Body of pancreas (tissue), 4 donors: ENCODE measurements around the gene SRPK1. TPM values are rescaled to one million over a fixed set of nuclear protein-coding genes. Genes with fewer than 3 reads are reported as not detected.

Source experiments
- ATAC-seq: fragments of 150-250 bp; one replicate; pipeline ENCODE4 v1.9.1; 2016
- DNase-seq, 4 donors: peaks; one replicate each; pipeline ENCODE4 v3.0.0-alpha.2; 2019
- H3K27ac ChIP-seq, 4 donors: fragments of 200-600 bp; sonication (generic); 1 replicate in 3 of 4; 2 replicates in 1 of 4; pipeline versions ENCODE4 v1.5.1 to v1.6.1; 2016 to 2019; ENCODE audit warnings: mild to moderate bottlenecking in 1 of 4, mixed read lengths in 1 of 4, moderate library complexity in 1 of 4
- H3K27me3 ChIP-seq, 2 donors: fragments of 200-600 bp; sonication (generic); one replicate each; pipeline ENCODE4 v1.6.0; 2016; ENCODE audit warnings: mild to moderate bottlenecking in 1 of 2
- H3K36me3 ChIP-seq, 2 donors: fragments of 200-600 bp; sonication (generic); replicated peaks in 1 of 2; 2 replicates each; pipeline ENCODE4 v1.5.1; 2016; ENCODE audit warnings: low read depth in 2 of 2; ENCODE audit not compliant: insufficient read depth in 1 of 2
- H3K4me1 ChIP-seq: fragments of 200-600 bp; sonication (generic); one replicate; pipeline ENCODE4 v1.6.0; 2016
- H3K4me3 ChIP-seq, 2 donors: fragments of 200-600 bp; sonication (generic); 1 replicate in 1 of 2; 2 replicates in 1 of 2; pipeline ENCODE4 v1.5.1; 2016 to 2019
- H3K9me3 ChIP-seq, 3 donors: fragments of 200-600 bp; sonication (generic); 1 replicate in 2 of 3; 2 replicates in 1 of 3; pipeline ENCODE4 v1.5.1; 2016
- POLR2A ChIP-seq, 3 donors: fragments of 450-650 bp; IDR thresholded peaks; one replicate each; pipeline ENCODE4 v1.6.1; 2016; ENCODE audit warnings: antibody characterized with exemption in 3 of 3, mild to moderate bottlenecking in 2 of 3
- WGBS, 2 donors: methylation state at CpG; one replicate each; pipeline ENCODE4 v1.1.5; 2017; 5-methylcytosine and 5-hydroxymethylcytosine counted together
- intact Hi-C: fragments of 100-400 bp; cut with DNase I; formaldehyde crosslinking; loops from one replicate; pipeline ENCODE4 v1.15.1; 2023
- total RNA-seq, 2 donors: library from RNA; depleted of rRNA; stranded (reverse); fragments of >200 nt; gene quantifications; one replicate each; pipeline ENCODE4 v1.1.0, GENCODE V29; 2016
- TF ChIP-seq, protein P1 (sequence below), 7 experiments: fragments of 450-650 bp in 4 of 7; fragments of 200-600 bp in 3 of 7; sonication (generic) in 3 of 7; IDR thresholded peaks; one replicate each; pipeline ENCODE4 v1.5.1; 2016 to 2019; ENCODE audit warnings: antibody characterized with exemption in 7 of 7

Gene SRPK1
- total RNA-seq, 2 donors from 2014 or later, result 30.4 to 80.4 TPM

DNA sequence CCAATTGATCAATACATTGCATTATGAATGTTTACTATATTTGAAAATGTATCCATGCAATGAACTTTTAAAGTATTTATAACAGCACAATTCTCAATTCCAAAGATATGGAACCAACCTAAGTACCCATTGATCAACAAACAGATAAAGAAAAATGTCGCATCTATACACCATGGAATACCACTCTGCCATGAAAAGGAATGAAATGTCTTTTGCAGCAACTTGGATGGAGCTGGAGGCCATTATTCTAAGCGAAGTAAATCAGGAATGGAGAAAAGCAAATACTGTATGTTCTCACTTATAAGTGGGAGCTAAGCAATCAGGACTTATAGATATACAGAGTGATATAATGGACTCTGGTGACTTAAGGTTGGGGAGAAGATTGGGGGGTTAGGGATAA is 22.9 kb downstream of the SRPK1 start:
- TF ChIP-seq, protein P1, sequence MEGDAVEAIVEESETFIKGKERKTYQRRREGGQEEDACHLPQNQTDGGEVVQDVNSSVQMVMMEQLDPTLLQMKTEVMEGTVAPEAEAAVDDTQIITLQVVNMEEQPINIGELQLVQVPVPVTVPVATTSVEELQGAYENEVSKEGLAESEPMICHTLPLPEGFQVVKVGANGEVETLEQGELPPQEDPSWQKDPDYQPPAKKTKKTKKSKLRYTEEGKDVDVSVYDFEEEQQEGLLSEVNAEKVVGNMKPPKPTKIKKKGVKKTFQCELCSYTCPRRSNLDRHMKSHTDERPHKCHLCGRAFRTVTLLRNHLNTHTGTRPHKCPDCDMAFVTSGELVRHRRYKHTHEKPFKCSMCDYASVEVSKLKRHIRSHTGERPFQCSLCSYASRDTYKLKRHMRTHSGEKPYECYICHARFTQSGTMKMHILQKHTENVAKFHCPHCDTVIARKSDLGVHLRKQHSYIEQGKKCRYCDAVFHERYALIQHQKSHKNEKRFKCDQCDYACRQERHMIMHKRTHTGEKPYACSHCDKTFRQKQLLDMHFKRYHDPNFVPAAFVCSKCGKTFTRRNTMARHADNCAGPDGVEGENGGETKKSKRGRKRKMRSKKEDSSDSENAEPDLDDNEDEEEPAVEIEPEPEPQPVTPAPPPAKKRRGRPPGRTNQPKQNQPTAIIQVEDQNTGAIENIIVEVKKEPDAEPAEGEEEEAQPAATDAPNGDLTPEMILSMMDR (IDR thresholded peaks at IDR 0.05), result no peak
- TF ChIP-seq POLR2A (IDR thresholded peaks at IDR 0.05), result no peak
- 93 to 98% methylated on average over 2 of the region's 2 CpGs for WGBS, 2 donors
- intact Hi-C loops, result no loop called here
- H3K27ac ChIP-seq, result no peak overlapping the region
- H3K27me3 ChIP-seq, result no peaks in the 10 kb centered on the region
- no peaks in the 10 kb centered on the region for H3K9me3 ChIP-seq
- no peak overlapping the region for H3K4me3 ChIP-seq
- DNase-seq (no peak), ATAC-seq (no peak)
- no peaks in the 10 kb centered on the region for H3K36me3 ChIP-seq
- no peaks in the 10 kb centered on the region for H3K4me1 ChIP-seq

DNA sequence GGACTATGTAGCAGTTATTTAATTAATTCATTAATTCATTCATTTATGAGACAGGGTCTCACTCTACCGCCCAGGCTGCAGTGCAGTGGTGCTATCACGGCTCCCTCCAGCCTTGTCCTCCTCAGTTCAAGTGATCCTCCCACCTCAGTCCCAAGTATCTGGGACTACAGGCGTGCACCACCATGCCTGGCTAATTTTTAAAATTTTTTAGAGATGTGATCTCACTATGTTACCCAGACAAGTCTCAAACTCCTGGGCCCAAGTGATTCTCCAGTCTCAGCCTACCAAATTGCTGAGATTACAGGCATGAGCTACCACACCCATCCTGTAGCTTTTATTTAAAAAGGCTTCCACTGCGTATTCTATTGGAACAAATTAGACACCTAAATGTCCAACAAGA is 23.4 kb downstream of the SRPK1 start:
- H3K36me3 ChIP-seq, result no peaks in the 10 kb centered on the region
- H3K4me1 ChIP-seq, result no peaks in the 10 kb centered on the region
- intact Hi-C loops, result no loop called here
- H3K27me3 ChIP-seq, result no peaks in the 10 kb centered on the region
- H3K9me3 ChIP-seq, result no peaks in the 10 kb centered on the region
- DNase-seq, result no peak
- H3K4me3 ChIP-seq, result no peak overlapping the region
- H3K27ac ChIP-seq, result no peak overlapping the region
- TF ChIP-seq, protein P1 (IDR thresholded peaks at IDR 0.05), result no peak
- no peak for TF ChIP-seq POLR2A (IDR thresholded peaks at IDR 0.05)
- no peak for ATAC-seq
- WGBS, 2 donors, result 96 to 99% methylated on average over 4 of the region's 4 CpGs

DNA sequence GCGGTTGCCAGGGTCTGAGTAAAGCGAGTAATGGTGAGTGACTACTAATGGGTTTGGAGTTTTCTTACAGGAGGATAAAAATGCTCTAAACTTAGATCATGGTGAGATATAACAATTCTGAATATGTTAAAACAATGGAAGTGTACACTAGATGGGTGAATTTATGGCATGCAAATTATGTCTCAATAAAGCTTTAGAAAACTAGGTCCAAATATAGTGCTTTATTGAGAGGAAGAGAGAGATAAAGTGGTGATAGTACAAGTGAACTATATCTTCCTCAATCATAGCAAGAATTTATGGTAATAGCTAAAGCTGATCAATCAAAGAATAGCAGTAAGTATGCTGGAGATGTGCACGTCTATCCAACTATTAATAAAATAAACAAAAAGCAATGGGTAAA is 23.9 kb downstream of the SRPK1 start:
- DNase-seq, result no peak
- 93 to 94% methylated on average over 3 of the region's 3 CpGs for WGBS, 2 donors
- Histone ChIP-seq H3K4me3 (no peak overlapping the region), H3K27me3 (no peaks in the 10 kb centered on the region), H3K4me1 (no peaks in the 10 kb centered on the region), H3K36me3 (no peaks in the 10 kb centered on the region), H3K9me3 (no peaks in the 10 kb centered on the region), H3K27ac (no peak overlapping the region)
- intact Hi-C loops, result no loop called here
- no peak for TF ChIP-seq POLR2A (IDR thresholded peaks at IDR 0.05)
- TF ChIP-seq, protein P1 (IDR thresholded peaks at IDR 0.05), result no peak
- ATAC-seq, result no peak

DNA sequence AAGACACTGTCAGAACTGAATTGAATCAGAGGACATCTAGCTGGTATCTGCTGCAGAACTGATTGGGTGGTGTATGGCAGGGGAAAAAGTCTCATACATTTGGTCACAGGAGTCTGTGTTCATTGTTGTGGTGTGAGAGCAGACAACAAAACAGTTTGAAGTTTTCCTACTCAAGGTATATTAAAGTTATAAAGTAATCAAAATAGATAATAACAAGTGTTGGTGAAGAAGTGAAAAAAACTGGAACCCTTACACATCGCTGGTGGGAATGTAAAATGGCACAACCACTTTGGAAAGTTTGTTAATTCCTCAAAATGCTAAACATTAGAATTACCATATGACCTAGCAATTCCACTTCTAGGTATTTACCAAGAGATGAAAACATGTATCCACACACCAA is 24.7 kb downstream of the SRPK1 start:
- DNase-seq (no peak), ATAC-seq (no peak)
- H3K27me3 ChIP-seq, result no peaks in the 10 kb centered on the region
- H3K4me1 ChIP-seq, result no peaks in the 10 kb centered on the region
- TF ChIP-seq POLR2A (IDR thresholded peaks at IDR 0.05), result no peak
- TF ChIP-seq, protein P1 (IDR thresholded peaks at IDR 0.05), result no peak
- intact Hi-C loops, result no loop called here
- no peaks in the 10 kb centered on the region for H3K9me3 ChIP-seq
- no peak overlapping the region for H3K4me3 ChIP-seq
- WGBS, 2 donors, result 100% methylated on average over 1 of the region's 1 CpG
- no peaks in the 10 kb centered on the region for H3K36me3 ChIP-seq
- no peak overlapping the region for H3K27ac ChIP-seq

DNA sequence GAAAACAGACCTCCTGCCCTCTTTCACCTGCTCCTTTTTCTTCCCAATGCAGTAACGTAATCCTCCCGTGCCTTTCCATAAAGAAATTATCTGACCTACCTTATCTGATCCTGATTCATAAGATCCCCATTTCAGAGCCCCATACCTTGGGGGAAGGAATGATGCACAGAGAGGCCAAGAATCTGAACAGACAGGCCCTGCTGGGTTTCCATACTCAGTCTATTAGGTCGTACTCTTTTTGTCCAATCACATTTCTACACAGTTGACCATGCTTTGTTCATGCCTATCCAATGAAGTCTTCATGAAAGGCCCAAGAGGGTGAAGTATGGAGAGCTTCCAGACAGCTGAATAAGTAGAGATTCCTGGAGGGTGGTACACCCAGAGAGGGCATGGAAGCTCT is 25.3 kb downstream of the SRPK1 start:
- H3K27me3 ChIP-seq, result no peaks in the 10 kb centered on the region
- no peaks in the 10 kb centered on the region for H3K4me1 ChIP-seq
- DNase-seq, result no peak
- no peaks in the 10 kb centered on the region for H3K36me3 ChIP-seq
- TF ChIP-seq, protein P1 (IDR thresholded peaks at IDR 0.05), result no peak
- 84 to 89% methylated on average over 3 of the region's 3 CpGs for WGBS, 2 donors
- ATAC-seq, result no peak
- no peaks in the 10 kb centered on the region for H3K9me3 ChIP-seq
- no peak overlapping the region for H3K27ac ChIP-seq
- intact Hi-C loops, result no loop called here
- no peak overlapping the region for H3K4me3 ChIP-seq
